ENCODE results near the gene TNC. TPM values are rescaled to one million over a fixed set of nuclear protein-coding genes. Genes with fewer than 3 reads are reported as not detected.

Gene TNC
- total and polyA plus RNA-seq, 12 donors: 0.41 to 120 (median 5.7) TPM

DNA sequence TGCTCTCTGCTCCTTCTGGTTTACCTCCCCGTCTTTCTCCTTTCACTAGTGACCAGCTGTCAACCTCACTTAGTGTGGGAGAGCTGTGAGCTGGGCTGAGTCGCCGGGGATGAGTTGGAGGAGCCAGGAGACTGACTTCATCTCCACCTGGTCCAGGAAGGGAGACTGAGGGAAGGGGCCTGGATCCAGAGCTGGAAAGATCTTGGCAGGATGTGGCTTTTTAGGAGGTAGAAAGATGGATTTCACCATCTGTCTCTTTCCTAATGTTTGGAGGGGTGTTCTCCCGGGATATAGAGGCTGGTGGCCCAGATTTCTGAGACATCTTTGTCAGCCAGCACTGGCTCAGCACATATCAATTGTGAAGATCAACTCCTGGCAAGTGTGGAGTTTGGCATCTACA, 37.1 kb upstream of the TNC start:
- ATAC-seq (peak in 1 of 8 donors; percentile 55), DNase-seq (no peak)
- TF ChIP-seq, protein P1, sequence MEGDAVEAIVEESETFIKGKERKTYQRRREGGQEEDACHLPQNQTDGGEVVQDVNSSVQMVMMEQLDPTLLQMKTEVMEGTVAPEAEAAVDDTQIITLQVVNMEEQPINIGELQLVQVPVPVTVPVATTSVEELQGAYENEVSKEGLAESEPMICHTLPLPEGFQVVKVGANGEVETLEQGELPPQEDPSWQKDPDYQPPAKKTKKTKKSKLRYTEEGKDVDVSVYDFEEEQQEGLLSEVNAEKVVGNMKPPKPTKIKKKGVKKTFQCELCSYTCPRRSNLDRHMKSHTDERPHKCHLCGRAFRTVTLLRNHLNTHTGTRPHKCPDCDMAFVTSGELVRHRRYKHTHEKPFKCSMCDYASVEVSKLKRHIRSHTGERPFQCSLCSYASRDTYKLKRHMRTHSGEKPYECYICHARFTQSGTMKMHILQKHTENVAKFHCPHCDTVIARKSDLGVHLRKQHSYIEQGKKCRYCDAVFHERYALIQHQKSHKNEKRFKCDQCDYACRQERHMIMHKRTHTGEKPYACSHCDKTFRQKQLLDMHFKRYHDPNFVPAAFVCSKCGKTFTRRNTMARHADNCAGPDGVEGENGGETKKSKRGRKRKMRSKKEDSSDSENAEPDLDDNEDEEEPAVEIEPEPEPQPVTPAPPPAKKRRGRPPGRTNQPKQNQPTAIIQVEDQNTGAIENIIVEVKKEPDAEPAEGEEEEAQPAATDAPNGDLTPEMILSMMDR (IDR thresholded peaks at IDR 0.05): no peak
- Histone ChIP-seq H3K4me3 (no peak overlapping the region), H3K27ac (no peak overlapping the region), H3K36me3 (no peaks in the 10 kb centered on the region), H3K4me1 (no peaks in the 10 kb centered on the region), H3K27me3 (no peaks in the 10 kb centered on the region), H3K9me3 (no peaks in the 10 kb centered on the region)
- intact Hi-C loops (cut with DNase I): no loop called here
- WGBS, 2 donors: 74 to 80% methylated on average over 4 of the region's 4 CpGs

DNA sequence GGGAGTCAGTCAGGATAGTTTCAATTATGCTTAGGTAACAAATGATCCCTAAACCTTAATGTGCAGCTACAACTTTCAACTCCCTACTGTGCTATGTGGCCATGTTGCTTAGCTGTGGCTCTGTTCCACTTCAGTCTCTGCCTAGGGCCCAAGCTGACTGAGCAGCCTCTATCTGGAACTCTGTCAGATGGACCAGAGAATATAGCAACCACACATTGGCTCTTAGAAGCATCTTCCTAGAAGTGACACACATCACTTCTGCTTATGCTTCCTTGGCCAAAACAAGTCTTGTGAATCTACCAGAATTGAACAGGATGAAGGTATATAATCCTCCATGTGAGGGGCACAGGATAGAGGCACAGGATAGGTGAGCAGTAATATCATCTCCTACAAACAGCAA, 36.7 kb upstream of the TNC start:
- Histone ChIP-seq H3K27me3 (no peaks in the 10 kb centered on the region), H3K4me1 (no peaks in the 10 kb centered on the region), H3K9me3 (no peaks in the 10 kb centered on the region), H3K36me3 (no peaks in the 10 kb centered on the region), H3K27ac (no peak overlapping the region), H3K4me3 (no peak overlapping the region)
- intact Hi-C loops (cut with DNase I): no loop called here
- ATAC-seq (no peak), DNase-seq (no peak)
- TF ChIP-seq, protein P1 (IDR thresholded peaks at IDR 0.05): no peak

DNA sequence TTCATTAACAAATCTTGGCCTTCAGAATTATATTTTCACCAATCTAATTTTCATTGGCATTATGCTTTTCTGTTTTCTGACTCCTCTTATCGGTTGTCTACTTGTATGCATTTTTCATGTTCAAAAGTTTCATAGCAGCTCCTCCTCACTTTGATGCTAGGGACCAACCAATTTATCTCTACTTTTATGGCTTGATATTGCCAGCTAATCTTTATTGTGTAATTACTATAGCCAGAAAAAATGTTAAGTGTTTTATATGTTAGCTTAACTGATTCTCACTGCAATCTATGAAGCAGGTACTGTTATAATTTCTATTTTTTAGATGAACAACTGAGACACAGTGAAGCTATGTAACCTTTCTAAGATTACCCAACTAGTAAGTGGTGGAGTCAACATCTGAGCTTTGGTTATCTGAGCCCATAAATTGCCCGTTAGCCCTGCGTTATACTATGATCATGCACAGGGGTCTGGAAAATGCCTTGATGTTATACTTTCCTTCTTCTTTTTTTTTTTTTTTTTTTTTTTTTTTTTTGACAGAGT, 34.4 kb upstream of the TNC start:
- ATAC-seq: no peak
- TF ChIP-seq, protein P1 (IDR thresholded peaks at IDR 0.05): no peak
- Histone ChIP-seq H3K9me3 (no peaks in the 10 kb centered on the region), H3K36me3 (no peaks in the 10 kb centered on the region), H3K27ac (no peak overlapping the region), H3K27me3 (no peaks in the 10 kb centered on the region), H3K4me1 (no peaks in the 10 kb centered on the region), H3K4me3 (no peak overlapping the region)
- DNase-seq: no peak
- intact Hi-C loops (cut with DNase I): no loop called here
- WGBS, 2 donors: 91 to 97% methylated on average over 3 of the region's 3 CpGs

DNA sequence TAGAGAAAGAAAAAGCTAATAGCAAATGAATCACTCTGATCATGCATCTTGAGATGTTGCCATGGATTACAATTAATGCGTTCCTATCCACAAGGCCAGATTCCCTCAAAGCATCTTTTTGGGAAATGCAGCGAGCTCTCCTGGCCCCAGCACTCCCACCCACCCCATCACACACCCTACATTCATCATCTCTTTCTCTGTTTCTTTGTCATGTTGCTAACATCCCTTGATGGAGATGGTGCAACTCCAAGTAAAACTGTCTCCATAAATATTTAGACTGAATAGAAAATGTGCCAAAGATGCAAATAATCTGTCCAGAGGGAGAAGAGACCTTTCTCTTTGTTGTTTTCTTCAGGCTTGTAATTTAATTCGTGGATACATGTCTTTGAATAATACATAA, 30.8 kb upstream of the TNC start:
- Histone ChIP-seq H3K36me3 (no peaks in the 10 kb centered on the region), H3K4me3 (no peak overlapping the region), H3K4me1 (no peaks in the 10 kb centered on the region), H3K27me3 (peaks cover 0 to 6% (median 0%) of the 10 kb centered on the region in 7 donors), H3K27ac (no peak overlapping the region), H3K9me3 (no peaks in the 10 kb centered on the region)
- ATAC-seq (no peak), DNase-seq (no peak)
- intact Hi-C loops (cut with DNase I): no loop called here
- WGBS, 2 donors: 74 to 80% methylated on average over 3 of the region's 3 CpGs
- TF ChIP-seq, protein P1 (IDR thresholded peaks at IDR 0.05): no peak

Data from heart right ventricle (tissue), 16 donors.